GM23248 (cell line): ENCODE data around the gene TBC1D22A.

Experiments used
- EZH2 ChIP-seq: fragments of 200-600 bp; sonication (generic); IDR thresholded peaks from 2 replicates; pipeline ENCODE4 v1.6.1; 2018; ENCODE audit warnings: antibody characterized with exemption, mild to moderate bottlenecking; ENCODE audit not compliant: insufficient read depth, poor library complexity, severe bottlenecking
- EZH2phosphoT487 ChIP-seq: fragments of 200-600 bp; sonication (generic); IDR thresholded peaks from 2 replicates; pipeline ENCODE4 v1.6.1; 2018; ENCODE audit warnings: antibody characterized with exemption, moderate library complexity, mild to moderate bottlenecking, low read depth; ENCODE audit not compliant: insufficient read depth

DNA sequence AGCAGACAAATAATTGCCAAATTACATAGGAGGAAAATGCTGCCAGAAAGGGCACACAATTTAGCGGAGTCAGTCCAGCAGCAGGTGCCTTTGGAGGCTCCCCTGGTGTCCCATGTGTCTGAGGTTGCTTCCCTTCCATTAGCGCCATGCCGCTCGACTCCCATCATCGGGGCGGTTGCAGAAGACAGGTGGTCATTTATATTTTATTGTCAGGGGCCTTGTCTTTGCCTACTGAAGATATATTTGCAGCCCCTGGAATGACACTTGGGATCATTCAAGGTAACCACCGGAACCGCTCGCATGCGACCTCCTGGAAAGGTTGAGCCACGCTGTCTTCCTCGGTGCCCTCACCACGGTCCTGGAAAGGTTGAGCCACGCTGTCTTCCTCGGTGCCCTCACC is 298.3 kb downstream of the TBC1D22A start:
- TF ChIP-seq EZH2phosphoT487 (no peak), EZH2 (no peak)
